AG10803 (cell line): ENCODE data around the gene PHAX.
A peak's percentile ranks its signal among the peaks of the same experiment; 100 is the strongest.
"Not testable (repeated sequence)": the region's sequence is repeated elsewhere in the genome, so short reads cannot be mapped to it uniquely, and the experiment has no call there.

ENCODE experiments used
- DNase-seq: peaks from one replicate; pipeline ENCODE4 v3.0.0; 2010; ENCODE audit warnings: low read depth
- H3K4me3 ChIP-seq: 2 replicates; pipeline ENCODE4 v1.5.1; 2011; ENCODE audit warnings: mild to moderate bottlenecking, low read length, control low read depth
- CTCF ChIP-seq: conservative IDR thresholded peaks from 2 replicates; pipeline ENCODE4 v1.5.1; 2011; ENCODE audit warnings: mild to moderate bottlenecking, low read length, control low read depth, inconsistent platforms

The PHAX gene

GRCh38 chr5:126605525-126605924 is 4.8 kb downstream of the PHAX start:
- no peak for TF ChIP-seq CTCF
- no peak for DNase-seq
- no peak overlapping the region for H3K4me3 ChIP-seq

- no peak overlapping the region for H3K4me3 ChIP-seq
- DNase-seq: no peak
- TF ChIP-seq CTCF: no peak
Observed at GRCh38 chr5:126610160-126610559, 9.4 kb downstream of the PHAX start.

GRCh38 chr5:126610616-126611015 is 9.9 kb downstream of the PHAX start:
- no peak for TF ChIP-seq CTCF
- no peak overlapping the region for H3K4me3 ChIP-seq
- no peak for DNase-seq

GRCh38 chr5:126613941-126614592 is 13.3 kb downstream of the PHAX start:
- no peak for TF ChIP-seq CTCF
- no peak for DNase-seq
- no peak overlapping the region for H3K4me3 ChIP-seq

- DNase-seq: no peak
- no peak overlapping the region for H3K4me3 ChIP-seq
- TF ChIP-seq CTCF: no peak
Observed at GRCh38 chr5:126615286-126615685, 14.5 kb downstream of the PHAX start.

- DNase-seq, H3K4me3 ChIP-seq: not testable (repeated sequence)
Observed at GRCh38 chr5:126617603-126618002, 16.9 kb downstream of the PHAX start.

- H3K4me3 ChIP-seq: no peak overlapping the region
- no peak for DNase-seq
- no peak for TF ChIP-seq CTCF
Observed at GRCh38 chr5:126619781-126620180, 19.0 kb downstream of the PHAX start.

- DNase-seq: peak; percentile 91
- H3K4me3 ChIP-seq: no peak overlapping the region
- TF ChIP-seq CTCF: no peak
Observed at GRCh38 chr5:126624534-126624933, 23.8 kb downstream of the PHAX start.
